Measurements from ENCODE around the gene SLIT2. TPM values are rescaled to one million over a fixed set of nuclear protein-coding genes. Genes with fewer than 3 reads are reported as not detected.

Gene SLIT2
- total and polyA plus RNA-seq, 10 donors, result 1.3 to 128 (median 57.2) TPM

- H3K27ac ChIP-seq, result peak overlapping the region in 2 of 8 donors; percentile 14 to 24
- no peak for DNase-seq
- WGBS, 5 donors, result 31 to 37% (median 35%) methylated on average over 4 of the region's 4 CpGs
- peak overlapping the region in 7 of 8 donors; percentile 55 to 77 (median 64) for H3K4me3 ChIP-seq
- H3K36me3 ChIP-seq, result no peaks in the 10 kb centered on the region
- TF ChIP-seq POLR2A (IDR thresholded peaks at IDR 0.05), result no peak
- no peak for TF ChIP-seq POLR2AphosphoS5 (IDR thresholded peaks at IDR 0.05)
- no peak for TF ChIP-seq CTCF (IDR thresholded peaks at IDR 0.05 in 8 of 11, conservative IDR thresholded peaks at IDR 0.05 in 3 of 11)
- peaks cover 0 to 59% (median 21%) of the 10 kb centered on the region in 6 donors for H3K4me1 ChIP-seq
- peaks cover 0 to 57% (median 33%) of the 10 kb centered on the region in 7 donors for H3K27me3 ChIP-seq (replicated peaks in 1 of 7)
- no peaks in the 10 kb centered on the region for H3K9me3 ChIP-seq
- intact Hi-C loops (cut with DNase I; ENCODE audit: low total_unique reads), result loop anchor here (10.0 kb wide), 1 partner anchor 1031 kb away; no protein-coding TSS in a partner anchor
These were observed 4.1 kb downstream of the SLIT2 start for GRCh38 chr4:20255823-20256222.

- TF ChIP-seq POLR2AphosphoS5 (IDR thresholded peaks at IDR 0.05) (no peak), POLR2A (IDR thresholded peaks at IDR 0.05) (no peak), CTCF (IDR thresholded peaks at IDR 0.05 in 8 of 11, conservative IDR thresholded peaks at IDR 0.05 in 3 of 11) (no peak)
- DNase-seq, result no peak
- intact Hi-C loops (cut with DNase I; ENCODE audit: low total_unique reads), result loop anchor here (10.0 kb wide), 1 partner anchor 1032 kb away; no protein-coding TSS in a partner anchor
- Histone ChIP-seq H3K36me3 (no peaks in the 10 kb centered on the region), H3K9me3 (no peaks in the 10 kb centered on the region), H3K4me1 (peaks cover 0 to 53% (median 18%) of the 10 kb centered on the region in 6 donors), H3K27ac (peak overlapping the region in 2 of 8 donors; percentile 14 to 24), H3K27me3 (replicated peaks in 1 of 7) (peaks cover 0 to 52% (median 33%) of the 10 kb centered on the region in 7 donors), H3K4me3 (peak overlapping the region in 6 of 8 donors; percentile 55 to 77 (median 65))
- 31 to 62% (median 50%) methylated on average over 2 of the region's 2 CpGs for WGBS, 5 donors
These were observed 4.7 kb downstream of the SLIT2 start for GRCh38 chr4:20256381-20256881.

- intact Hi-C loops (cut with DNase I; ENCODE audit: low total_unique reads), result loop anchor here (10.0 kb wide), 1 partner anchor 1035 kb away; no protein-coding TSS in a partner anchor
- DNase-seq, result no peak
- no peak for TF ChIP-seq CTCF (IDR thresholded peaks at IDR 0.05 in 8 of 11, conservative IDR thresholded peaks at IDR 0.05 in 3 of 11)
- no peak for TF ChIP-seq POLR2AphosphoS5 (IDR thresholded peaks at IDR 0.05)
- TF ChIP-seq POLR2A (IDR thresholded peaks at IDR 0.05), result no peak
- Histone ChIP-seq H3K4me1 (peaks cover 0 to 20% (median 8%) of the 10 kb centered on the region in 6 donors), H3K9me3 (no peaks in the 10 kb centered on the region), H3K27me3 (replicated peaks in 1 of 7) (peaks cover 0 to 19% (median 6%) of the 10 kb centered on the region in 7 donors), H3K36me3 (no peaks in the 10 kb centered on the region), H3K4me3 (no peak overlapping the region), H3K27ac (no peak overlapping the region)
These were observed 8.0 kb downstream of the SLIT2 start for GRCh38 chr4:20259707-20260106.

- TF ChIP-seq CTCF (IDR thresholded peaks at IDR 0.05 in 8 of 11, conservative IDR thresholded peaks at IDR 0.05 in 3 of 11) (no peak), POLR2A (IDR thresholded peaks at IDR 0.05) (no peak), POLR2AphosphoS5 (IDR thresholded peaks at IDR 0.05) (no peak)
- Histone ChIP-seq H3K4me3 (no peak overlapping the region), H3K9me3 (no peaks in the 10 kb centered on the region), H3K4me1 (peaks cover 0 to 14% (median 7%) of the 10 kb centered on the region in 6 donors), H3K27ac (no peak overlapping the region), H3K36me3 (no peaks in the 10 kb centered on the region), H3K27me3 (replicated peaks in 1 of 7) (peaks cover 0 to 8% (median 0%) of the 10 kb centered on the region in 7 donors)
- intact Hi-C loops (cut with DNase I; ENCODE audit: low total_unique reads), result no loop called here
- 7 to 15% (median 9%) methylated on average over 2 of the region's 2 CpGs for WGBS, 5 donors
- no peak for DNase-seq
These were observed 9.1 kb downstream of the SLIT2 start for GRCh38 chr4:20260821-20261220.

Measured in spleen (tissue), 11 donors.